GM12872 (cell line): ENCODE measurements around the gene CNGB1.

Experiments
- TF ChIP-seq, protein P1 (sequence below): IDR thresholded peaks from 3 replicates; pipeline ENCODE4 v1.5.1; 2011; ENCODE audit warnings: low read depth, mild to moderate bottlenecking, low read length, moderate library complexity; ENCODE audit not compliant: insufficient read depth

The CNGB1 gene

DNA sequence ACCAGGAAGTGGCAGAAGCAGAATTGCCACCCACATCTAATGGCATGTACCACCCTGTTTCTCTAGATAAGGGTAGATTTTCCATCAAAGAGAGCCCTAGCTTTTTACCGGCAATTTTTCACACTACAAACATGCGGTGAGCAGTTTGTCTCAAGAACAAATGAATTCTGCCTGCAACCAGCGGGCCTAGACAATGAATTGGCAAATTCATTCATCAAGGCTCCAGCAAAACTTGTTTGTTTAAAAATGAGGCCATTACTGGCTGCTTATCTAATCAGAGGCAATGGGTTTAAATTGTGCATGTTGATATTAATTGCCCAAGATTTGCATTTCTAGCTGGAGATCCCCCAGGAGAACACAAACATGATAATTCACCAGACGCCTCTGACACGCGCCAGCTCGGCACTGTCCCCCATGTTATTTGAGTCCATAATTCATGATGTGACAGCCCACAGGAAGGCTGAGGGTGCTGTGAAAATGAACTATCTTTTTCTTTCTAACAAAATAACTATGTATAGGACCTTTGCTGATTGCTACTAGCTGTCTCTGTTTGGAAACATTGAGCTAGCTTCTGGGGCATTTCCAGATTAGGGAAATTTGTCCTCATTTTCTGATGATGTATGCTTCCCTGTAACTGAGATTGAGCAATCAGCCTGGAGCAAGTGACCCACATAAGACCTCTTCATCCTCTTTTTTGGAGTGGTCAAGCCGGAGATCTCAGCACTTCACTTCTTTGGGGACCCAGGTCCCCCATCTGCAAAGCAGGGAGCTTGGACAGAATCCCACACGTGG is 80.8 kb downstream of the CNGB1 start:
- TF ChIP-seq, protein P1, sequence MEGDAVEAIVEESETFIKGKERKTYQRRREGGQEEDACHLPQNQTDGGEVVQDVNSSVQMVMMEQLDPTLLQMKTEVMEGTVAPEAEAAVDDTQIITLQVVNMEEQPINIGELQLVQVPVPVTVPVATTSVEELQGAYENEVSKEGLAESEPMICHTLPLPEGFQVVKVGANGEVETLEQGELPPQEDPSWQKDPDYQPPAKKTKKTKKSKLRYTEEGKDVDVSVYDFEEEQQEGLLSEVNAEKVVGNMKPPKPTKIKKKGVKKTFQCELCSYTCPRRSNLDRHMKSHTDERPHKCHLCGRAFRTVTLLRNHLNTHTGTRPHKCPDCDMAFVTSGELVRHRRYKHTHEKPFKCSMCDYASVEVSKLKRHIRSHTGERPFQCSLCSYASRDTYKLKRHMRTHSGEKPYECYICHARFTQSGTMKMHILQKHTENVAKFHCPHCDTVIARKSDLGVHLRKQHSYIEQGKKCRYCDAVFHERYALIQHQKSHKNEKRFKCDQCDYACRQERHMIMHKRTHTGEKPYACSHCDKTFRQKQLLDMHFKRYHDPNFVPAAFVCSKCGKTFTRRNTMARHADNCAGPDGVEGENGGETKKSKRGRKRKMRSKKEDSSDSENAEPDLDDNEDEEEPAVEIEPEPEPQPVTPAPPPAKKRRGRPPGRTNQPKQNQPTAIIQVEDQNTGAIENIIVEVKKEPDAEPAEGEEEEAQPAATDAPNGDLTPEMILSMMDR, result no peak

DNA sequence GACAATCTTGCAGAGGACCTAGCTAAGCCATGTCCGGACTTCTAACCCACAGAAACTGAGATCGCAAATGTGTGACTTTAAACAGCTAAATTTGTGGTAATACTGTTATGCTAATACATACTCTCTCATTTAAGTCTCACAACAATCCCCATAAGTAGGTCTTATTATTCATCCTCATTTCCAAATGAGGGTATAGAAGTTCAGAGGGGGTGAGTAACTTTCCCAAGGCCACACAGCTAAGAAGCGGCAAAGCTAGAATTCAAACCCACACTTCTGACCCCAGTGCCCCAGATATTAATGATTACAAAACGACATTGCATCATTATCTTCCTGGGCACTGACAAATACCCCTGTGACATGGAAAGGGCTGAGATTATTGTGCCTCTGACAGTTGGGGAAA is 81.4 kb downstream of the CNGB1 start:
- TF ChIP-seq, protein P1, result no peak

DNA sequence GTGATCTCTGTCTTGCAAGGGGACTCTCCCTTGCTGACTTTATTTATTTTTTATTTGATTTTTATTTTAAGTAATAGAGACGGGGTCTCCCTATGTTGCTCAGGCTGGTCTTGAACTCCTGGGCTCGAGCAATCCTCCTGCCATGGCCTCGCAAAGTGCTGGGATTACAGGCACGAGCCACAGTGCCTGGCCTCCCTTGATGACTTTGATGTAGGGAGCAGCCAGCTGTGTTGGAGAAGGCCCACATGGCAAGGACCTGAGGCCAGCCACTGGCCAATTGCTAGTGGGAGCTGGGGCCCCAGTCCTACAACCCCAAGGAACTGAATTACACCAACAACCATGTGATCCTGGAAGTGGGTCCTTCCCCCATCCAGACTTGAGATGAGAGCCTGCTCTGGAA is 81.8 kb downstream of the CNGB1 start:
- TF ChIP-seq, protein P1, result no peak

DNA sequence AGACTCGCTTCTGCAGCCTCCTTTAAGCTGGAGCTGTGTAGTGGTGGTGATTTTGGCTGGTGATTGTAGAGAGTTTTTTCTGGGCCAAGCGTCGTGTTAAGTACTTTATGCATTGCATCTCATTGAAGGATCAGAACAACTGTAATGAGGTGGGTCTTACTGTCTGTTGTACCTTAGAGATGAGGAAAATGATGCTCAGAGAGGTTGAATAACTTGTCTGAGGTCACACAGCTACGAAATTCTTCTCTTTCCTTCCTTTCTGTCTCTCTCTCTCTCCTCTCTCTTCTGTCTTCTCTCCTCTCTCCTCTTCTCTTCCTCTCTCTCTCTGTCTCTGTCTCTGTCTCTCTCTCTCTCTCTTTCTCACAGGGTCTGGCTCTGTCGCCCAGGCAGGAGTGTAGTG is 82.8 kb downstream of the CNGB1 start:
- TF ChIP-seq, protein P1, result no peak

DNA sequence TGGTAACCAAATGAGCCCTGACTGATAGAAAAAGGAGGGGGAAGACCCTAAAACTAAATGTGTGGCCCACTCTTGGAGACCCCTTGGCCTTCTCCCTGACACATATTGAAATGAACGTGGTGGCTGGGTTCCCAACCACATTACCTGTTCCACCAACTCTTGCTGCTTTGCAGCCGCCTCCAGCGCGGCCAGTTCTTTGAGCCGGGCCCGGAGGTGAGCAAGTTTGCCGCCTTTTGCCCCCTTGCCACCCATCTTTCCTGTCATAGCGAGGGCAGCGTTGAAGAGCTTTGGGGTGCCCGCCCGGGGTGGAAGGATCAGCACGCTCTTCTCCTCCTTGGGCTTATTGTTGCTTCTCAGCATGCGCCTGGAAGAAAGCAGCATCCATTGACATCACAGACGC is 83.2 kb downstream of the CNGB1 start:
- TF ChIP-seq, protein P1, result no peak

DNA sequence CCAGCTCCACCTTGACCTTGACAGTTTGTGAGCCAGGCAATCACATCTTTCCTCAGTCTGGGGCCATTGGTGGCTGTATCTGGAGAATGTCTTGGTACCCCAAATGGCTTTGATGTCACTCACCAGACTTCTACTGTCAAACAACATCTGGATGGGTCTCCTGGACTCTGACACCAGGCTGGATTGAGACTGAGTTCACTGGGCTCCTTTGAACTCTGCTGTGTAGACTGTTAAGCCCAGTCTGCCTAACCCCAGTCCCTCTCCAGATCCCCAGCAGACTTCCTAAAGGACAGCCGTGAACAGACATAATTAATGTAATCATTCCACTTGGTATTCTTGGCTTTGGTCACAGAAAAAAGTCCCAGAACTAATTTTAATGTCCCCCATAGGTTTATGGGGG is 84.5 kb downstream of the CNGB1 start:
- TF ChIP-seq, protein P1, result no peak

DNA sequence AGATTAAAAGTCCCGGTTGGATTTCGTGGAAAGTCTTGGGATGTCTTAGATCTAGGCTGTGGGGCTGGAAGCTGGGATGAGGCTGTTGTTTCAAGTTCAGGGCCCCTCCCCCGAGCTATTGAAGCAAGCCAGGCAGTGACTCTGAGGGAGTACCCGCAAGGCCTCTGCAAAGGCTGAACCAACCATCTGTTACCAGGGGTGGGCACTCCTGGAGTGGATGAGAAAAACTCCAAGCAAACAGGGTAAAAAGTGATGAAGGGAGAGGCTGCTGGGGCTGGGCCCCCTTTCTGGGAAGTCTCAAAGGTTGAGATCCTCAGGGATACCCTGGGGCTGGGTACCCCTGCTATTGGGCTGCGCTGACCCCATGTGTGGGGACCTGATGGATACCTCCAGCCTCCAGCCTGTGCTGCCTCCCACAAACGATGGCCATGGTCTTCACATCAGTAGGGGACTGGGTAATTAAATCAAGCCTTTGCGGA is 86.2 kb downstream of the CNGB1 start:
- TF ChIP-seq, protein P1, result no peak
